ENCODE measurements around the gene PDK2. TPM values are rescaled to one million over a fixed set of nuclear protein-coding genes. Genes with fewer than 3 reads are reported as not detected.
A peak's percentile ranks its signal among the peaks of the same experiment; 100 is the strongest.

PDK2 gene
- total and polyA plus RNA-seq, 9 of the 15 experiments (the other 6 are each of a cell fraction or from before 2014, with no cell fraction given) = 0.03 to 2.5 (median 1.4) TPM

- TF ChIP-seq ZNF609 (CRISPR knock-in tag; IDR thresholded peaks at IDR 0.05; ENCODE audit: borderline replicate concordance) = no peak
- 0 out of 4 replicates have a peak, but pooled peaks of 1 of the 2 experiments have one; percentile 10 for TF ChIP-seq ARNT (IDR thresholded peaks at IDR 0.05)
- no peak for TF ChIP-seq CEBPZ (IDR thresholded peaks at IDR 0.05; ENCODE audit: borderline replicate concordance, low read depth, low read length)
- no peak for TF ChIP-seq TAF7 (tag; IDR thresholded peaks at IDR 0.05)
- TF ChIP-seq HDAC2 (IDR thresholded peaks at IDR 0.05) = peak; percentile 78; the same call in 1 of the 2 replicates
- TF ChIP-seq TEAD4 (IDR thresholded peaks at IDR 0.05; ENCODE audit: low read length) = peak; percentile 58
- TF ChIP-seq TEAD4 (CRISPR knock-in tag; IDR thresholded peaks at IDR 0.05; ENCODE audit: borderline replicate concordance) = no peak
- no peak for TF ChIP-seq HIVEP1 (CRISPR knock-in tag; IDR thresholded peaks at IDR 0.05)
- TF ChIP-seq HDAC1 (IDR thresholded peaks at IDR 0.05) = peak in 1 of 2 experiments; percentile 57; a peak in 2 of 4 replicates
- no peak for TF ChIP-seq ZNF324 (CRISPR knock-in tag; IDR thresholded peaks at IDR 0.05)
- TF ChIP-seq BRD9 (IDR thresholded peaks at IDR 0.05; ENCODE audit: low read depth, partially characterized antibody) = no peak
- no peak for TF ChIP-seq RFX1 (IDR thresholded peaks at IDR 0.05)
- no peak for TF ChIP-seq ZNF589 (CRISPR knock-in tag; IDR thresholded peaks at IDR 0.05; ENCODE audit: low read depth)
- TF ChIP-seq SRSF9 (IDR thresholded peaks at IDR 0.05; ENCODE audit: borderline replicate concordance, low read depth, low read length) = no peak
- no peak for TF ChIP-seq HCFC1 (IDR thresholded peaks at IDR 0.05; ENCODE audit: low read depth, low read length)
- TF ChIP-seq CBX2 (IDR thresholded peaks at IDR 0.05; ENCODE audit: insufficient read depth, low read length, poor library complexity, severe bottlenecking) = no peak
- TF ChIP-seq HEY1 (CRISPR knock-in tag; IDR thresholded peaks at IDR 0.05; ENCODE audit: borderline replicate concordance) = no peak
- no peak for TF ChIP-seq ZNF77 (CRISPR knock-in tag; IDR thresholded peaks at IDR 0.05)
- no peak for TF ChIP-seq ZNF347 (CRISPR knock-in tag; IDR thresholded peaks at IDR 0.05; ENCODE audit: low read depth)
Observed at GRCh38 chr17:50153650-50154575, 58.8 kb downstream of the PDK2 start (continued).

All from K562 (cell line).